Thyroid gland (tissue), 4 donors: ENCODE results near the gene DNAAF5. TPM values are rescaled to one million over a fixed set of nuclear protein-coding genes. Genes with fewer than 3 reads are reported as not detected.

Source experiments
- DNase-seq, 2 donors: peaks; one replicate each; pipeline ENCODE4 v3.0.0-alpha.2; 2019
- H3K27ac ChIP-seq, 3 donors: fragments of 200-600 bp; sonication (generic); 1 replicate in 2 of 3; 2 replicates in 1 of 3; pipeline ENCODE4 v1.5.1; 2016 to 2019; ENCODE audit warnings: mild to moderate bottlenecking in 1 of 3, moderate library complexity in 1 of 3
- H3K27me3 ChIP-seq: fragments of 200-600 bp; sonication (generic); one replicate; pipeline ENCODE4 v1.5.1; 2019
- H3K36me3 ChIP-seq, 2 donors: fragments of 200-600 bp; sonication (generic); one replicate each; pipeline ENCODE4 v1.5.1; 2016 to 2019
- H3K4me1 ChIP-seq, 2 donors: fragments of 200-600 bp; sonication (generic); one replicate each; pipeline ENCODE4 v1.5.1; 2017 to 2019
- H3K4me3 ChIP-seq, 3 donors: fragments of 200-600 bp; sonication (generic); replicated peaks in 1 of 3; 1 replicate in 2 of 3; 2 replicates in 1 of 3; pipeline ENCODE4 v1.5.1; 2016; ENCODE audit warnings: mild to moderate bottlenecking in 1 of 3
- H3K9me3 ChIP-seq: fragments of 200-600 bp; sonication (generic); one replicate; pipeline ENCODE4 v1.5.1; 2017
- POLR2A ChIP-seq, 2 donors: fragments of 450-650 bp; IDR thresholded peaks; one replicate each; pipeline ENCODE4 v1.6.1; 2017; ENCODE audit warnings: antibody characterized with exemption in 2 of 2, mild to moderate bottlenecking in 2 of 2, moderate library complexity in 1 of 2
- WGBS, 2 donors: methylation state at CpG; one replicate each; pipeline ENCODE4 v1.1.5; 2017; 5-methylcytosine and 5-hydroxymethylcytosine counted together
- intact Hi-C: fragments of 100-400 bp; cut with DNase I; formaldehyde crosslinking; loops from one replicate; pipeline ENCODE4 v1.15.1; 2023
- total RNA-seq, 4 donors: library from RNA; depleted of rRNA; stranded (reverse); fragments of >200 nt; gene quantifications; one replicate each; pipeline ENCODE4 v1.2.3, GENCODE V29; 2016
- TF ChIP-seq, protein P1 (sequence below), 6 experiments: fragments of 200-600 bp in 3 of 6; fragments of 450-650 bp in 3 of 6; sonication (generic) in 3 of 6; IDR thresholded peaks; one replicate each; pipeline ENCODE4 v1.5.1; 2016 to 2019; ENCODE audit warnings: antibody characterized with exemption in 6 of 6, mild to moderate bottlenecking in 2 of 6, inconsistent platforms in 1 of 6, moderate library complexity in 1 of 6

Gene DNAAF5
- total RNA-seq, 4 donors from 2014 or later, result 20.2 to 40.7 (median 34.0) TPM

DNA sequence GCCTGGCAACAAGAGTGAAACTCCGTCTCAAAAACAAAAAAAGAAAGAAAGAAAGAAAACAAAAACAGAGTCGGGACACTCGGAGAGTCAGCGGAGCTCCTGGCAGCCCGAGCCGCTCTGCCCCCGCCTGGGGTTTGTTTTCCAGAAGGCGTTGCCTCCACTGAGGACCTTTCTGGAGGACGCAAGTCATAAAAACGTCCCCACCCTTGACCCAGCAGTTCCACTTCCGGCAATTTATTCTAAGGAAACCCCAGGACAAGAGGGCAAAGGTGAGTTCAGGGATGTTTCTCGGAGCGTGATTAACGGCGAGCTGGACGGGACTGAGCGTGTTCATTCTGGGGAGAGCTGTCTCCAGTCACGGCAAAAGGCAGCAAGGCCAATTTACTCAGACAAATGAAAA, 78.8 kb downstream of the DNAAF5 start:
- Histone ChIP-seq H3K4me3 (no peak overlapping the region), H3K27me3 (no peaks in the 10 kb centered on the region), H3K27ac (peak overlapping the region in 2 of 3 donors; percentile 27 to 50), H3K36me3 (no peaks in the 10 kb centered on the region), H3K4me1 (peaks cover 18 to 21% of the 10 kb centered on the region in 2 donors), H3K9me3 (no peaks in the 10 kb centered on the region)
- no peak for DNase-seq
- no peak for TF ChIP-seq POLR2A (IDR thresholded peaks at IDR 0.05)
- TF ChIP-seq, protein P1, sequence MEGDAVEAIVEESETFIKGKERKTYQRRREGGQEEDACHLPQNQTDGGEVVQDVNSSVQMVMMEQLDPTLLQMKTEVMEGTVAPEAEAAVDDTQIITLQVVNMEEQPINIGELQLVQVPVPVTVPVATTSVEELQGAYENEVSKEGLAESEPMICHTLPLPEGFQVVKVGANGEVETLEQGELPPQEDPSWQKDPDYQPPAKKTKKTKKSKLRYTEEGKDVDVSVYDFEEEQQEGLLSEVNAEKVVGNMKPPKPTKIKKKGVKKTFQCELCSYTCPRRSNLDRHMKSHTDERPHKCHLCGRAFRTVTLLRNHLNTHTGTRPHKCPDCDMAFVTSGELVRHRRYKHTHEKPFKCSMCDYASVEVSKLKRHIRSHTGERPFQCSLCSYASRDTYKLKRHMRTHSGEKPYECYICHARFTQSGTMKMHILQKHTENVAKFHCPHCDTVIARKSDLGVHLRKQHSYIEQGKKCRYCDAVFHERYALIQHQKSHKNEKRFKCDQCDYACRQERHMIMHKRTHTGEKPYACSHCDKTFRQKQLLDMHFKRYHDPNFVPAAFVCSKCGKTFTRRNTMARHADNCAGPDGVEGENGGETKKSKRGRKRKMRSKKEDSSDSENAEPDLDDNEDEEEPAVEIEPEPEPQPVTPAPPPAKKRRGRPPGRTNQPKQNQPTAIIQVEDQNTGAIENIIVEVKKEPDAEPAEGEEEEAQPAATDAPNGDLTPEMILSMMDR (IDR thresholded peaks at IDR 0.05), result no peak
- WGBS, 2 donors, result 68 to 84% methylated on average over 18 of the region's 18 CpGs
- intact Hi-C loops, result no loop called here

DNA sequence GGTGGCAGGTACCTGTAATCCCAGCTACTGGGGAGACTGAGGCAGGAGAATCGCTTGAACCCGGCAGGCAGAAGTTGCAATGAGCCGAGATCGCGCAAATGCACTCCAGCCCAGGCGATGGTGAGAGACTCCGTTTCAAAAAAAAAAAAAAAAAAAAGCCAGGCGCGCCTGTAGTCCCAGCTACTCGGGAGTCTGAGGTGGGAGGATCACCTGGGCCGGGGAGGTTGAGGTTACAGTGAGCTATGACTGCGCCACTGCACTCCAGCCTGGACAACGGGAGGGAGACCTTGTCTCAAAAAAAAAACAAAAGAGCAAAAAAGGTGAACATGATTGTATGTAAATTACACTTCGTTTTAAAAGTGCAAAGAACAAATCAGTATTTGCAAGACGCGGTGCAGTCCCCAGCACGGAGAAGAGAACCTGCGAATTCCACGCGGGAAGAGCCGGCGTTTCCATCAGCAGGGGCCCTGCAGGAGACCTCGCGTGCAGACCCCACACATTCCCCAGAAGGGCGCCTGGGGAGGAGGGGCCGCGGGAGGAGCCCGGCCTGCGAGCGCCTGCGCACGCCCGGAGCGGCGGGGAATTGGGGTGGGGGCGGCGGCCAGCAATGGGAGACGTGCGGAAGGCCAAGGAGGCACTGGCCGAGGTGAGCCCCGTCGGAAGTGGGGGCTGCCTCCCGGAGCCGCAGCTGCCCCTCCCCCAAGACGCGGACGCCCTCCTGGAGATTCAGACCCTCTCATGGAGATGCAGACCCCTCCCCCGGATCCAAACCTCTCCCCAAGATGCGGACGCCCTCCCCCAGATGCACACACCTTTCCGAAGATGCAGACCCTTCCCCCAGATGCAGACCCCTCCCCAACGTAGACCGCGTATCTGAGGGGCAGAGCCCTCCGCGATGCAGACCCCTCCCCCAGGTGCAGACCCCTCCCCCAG, 89.1 kb downstream of the DNAAF5 start:
- peak overlapping the region in 2 of 3 donors; percentile 9 to 61 for H3K4me3 ChIP-seq
- H3K36me3 ChIP-seq, result no peaks in the 10 kb centered on the region
- H3K4me1 ChIP-seq, result peaks cover 15 to 33% of the 10 kb centered on the region in 2 donors
- TF ChIP-seq, protein P1 (IDR thresholded peaks at IDR 0.05), result peak in 1 of 6 experiments; percentile 5
- peak in 1 of 2 donors; percentile 66 for TF ChIP-seq POLR2A (IDR thresholded peaks at IDR 0.05)
- H3K9me3 ChIP-seq, result no peaks in the 10 kb centered on the region
- peak; percentile 62 to 69 for DNase-seq
- intact Hi-C loops, result no loop called here
- 23 to 35% methylated on average over 26 to 30 of the region's 56 CpGs for WGBS, 2 donors
- peak overlapping the region; percentile 35 to 84 (median 83) for H3K27ac ChIP-seq
- no peaks in the 10 kb centered on the region for H3K27me3 ChIP-seq

- Histone ChIP-seq H3K36me3 (no peaks in the 10 kb centered on the region), H3K27ac (peak overlapping the region; percentile 35 to 84 (median 83)), H3K4me3 (peak overlapping the region in 2 of 3 donors; percentile 9 to 80), H3K9me3 (no peaks in the 10 kb centered on the region), H3K4me1 (peaks cover 15 to 40% of the 10 kb centered on the region in 2 donors), H3K27me3 (no peaks in the 10 kb centered on the region)
- 0% methylated on average over 2 of the region's 51 CpGs; no CpG with 5 or more reads in 1 of the 2 donors for WGBS, 2 donors
- TF ChIP-seq POLR2A (IDR thresholded peaks at IDR 0.05), result peak; percentile 78 to 96
- TF ChIP-seq, protein P1 (IDR thresholded peaks at IDR 0.05), result no peak
- peak; percentile 99 for DNase-seq
- intact Hi-C loops, result no loop called here
These were observed 89.8 kb downstream of the DNAAF5 start for GRCh38 chr7:816300-816750.

DNA sequence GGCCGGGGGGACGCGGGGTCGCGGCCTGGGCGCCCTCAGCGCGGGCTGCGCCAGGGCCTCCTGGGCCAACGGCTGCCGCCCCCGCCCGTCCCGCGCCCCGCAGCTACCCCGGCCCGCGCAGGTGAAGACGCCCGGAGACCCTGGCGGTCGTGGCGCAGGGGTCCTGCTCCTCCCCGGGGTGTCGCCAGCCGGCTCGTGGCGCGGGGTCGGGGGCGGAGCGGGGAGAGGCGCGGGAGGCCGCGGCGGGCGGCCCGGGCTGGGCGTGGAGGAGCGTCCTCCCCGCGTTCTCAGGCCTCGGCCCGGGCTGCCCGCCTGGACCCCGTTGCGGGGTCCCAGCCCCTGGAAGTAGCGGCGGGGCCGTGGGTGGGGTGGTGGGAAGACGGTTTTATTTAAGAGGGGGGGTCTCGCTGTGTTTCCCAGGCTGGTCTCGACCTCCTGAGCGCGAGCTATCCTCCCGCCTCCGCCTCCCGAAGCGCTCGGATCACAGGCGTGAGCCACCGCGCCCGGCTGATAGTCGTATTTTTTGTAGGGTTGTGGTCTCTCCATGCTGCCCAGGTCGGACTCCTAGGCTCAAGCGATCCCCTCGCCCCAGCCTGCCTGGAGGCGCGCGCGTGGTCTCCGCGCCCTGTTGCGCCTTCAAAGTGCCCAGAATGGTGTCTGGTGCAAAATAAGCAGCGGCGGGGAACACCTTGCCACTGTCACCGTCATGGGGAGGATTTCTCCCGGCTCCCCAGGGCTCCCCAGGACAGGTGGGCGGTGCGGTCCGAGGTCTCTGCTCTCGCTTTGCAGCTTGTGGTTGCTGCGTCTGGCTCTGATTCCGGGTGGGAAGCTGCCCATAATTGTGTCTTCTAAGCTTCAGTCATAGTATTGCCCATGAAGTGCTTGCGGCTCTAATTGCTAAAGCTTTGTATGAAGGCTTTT, 90.5 kb downstream of the DNAAF5 start:
- intact Hi-C loops, result no loop called here
- peaks cover 15 to 41% of the 10 kb centered on the region in 2 donors for H3K4me1 ChIP-seq
- H3K27me3 ChIP-seq, result no peaks in the 10 kb centered on the region
- peak overlapping the region in 2 of 3 donors; percentile 65 to 86 for H3K27ac ChIP-seq
- H3K36me3 ChIP-seq, result no peaks in the 10 kb centered on the region
- peak in 1 of 2 donors; percentile 42 for DNase-seq
- H3K4me3 ChIP-seq, result peak overlapping the region; percentile 49 to 80 (median 59)
- TF ChIP-seq, protein P1 (IDR thresholded peaks at IDR 0.05), result no peak
- TF ChIP-seq POLR2A (IDR thresholded peaks at IDR 0.05), result no peak
- H3K9me3 ChIP-seq, result no peaks in the 10 kb centered on the region
- 0 to 1% methylated on average over 42 to 48 of the region's 88 CpGs for WGBS, 2 donors
